Measurements from ENCODE around the gene SPDYE5. TPM values are rescaled to one million over a fixed set of nuclear protein-coding genes. Genes with fewer than 3 reads are reported as not detected.
"Not testable (repeated sequence)": the region's sequence is repeated elsewhere in the genome, so short reads cannot be mapped to it uniquely, and the experiment has no call there.

SPDYE5 gene
- total and polyA plus RNA-seq, 4 donors: 1.2 TPM; not detected in 3

- TF ChIP-seq, protein P1, sequence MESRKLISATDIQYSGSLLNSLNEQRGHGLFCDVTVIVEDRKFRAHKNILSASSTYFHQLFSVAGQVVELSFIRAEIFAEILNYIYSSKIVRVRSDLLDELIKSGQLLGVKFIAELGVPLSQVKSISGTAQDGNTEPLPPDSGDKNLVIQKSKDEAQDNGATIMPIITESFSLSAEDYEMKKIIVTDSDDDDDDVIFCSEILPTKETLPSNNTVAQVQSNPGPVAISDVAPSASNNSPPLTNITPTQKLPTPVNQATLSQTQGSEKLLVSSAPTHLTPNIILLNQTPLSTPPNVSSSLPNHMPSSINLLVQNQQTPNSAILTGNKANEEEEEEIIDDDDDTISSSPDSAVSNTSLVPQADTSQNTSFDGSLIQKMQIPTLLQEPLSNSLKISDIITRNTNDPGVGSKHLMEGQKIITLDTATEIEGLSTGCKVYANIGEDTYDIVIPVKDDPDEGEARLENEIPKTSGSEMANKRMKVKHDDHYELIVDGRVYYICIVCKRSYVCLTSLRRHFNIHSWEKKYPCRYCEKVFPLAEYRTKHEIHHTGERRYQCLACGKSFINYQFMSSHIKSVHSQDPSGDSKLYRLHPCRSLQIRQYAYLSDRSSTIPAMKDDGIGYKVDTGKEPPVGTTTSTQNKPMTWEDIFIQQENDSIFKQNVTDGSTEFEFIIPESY (IDR thresholded peaks at IDR 0.05): peak; percentile 89
These were observed 6.0 kb upstream of the SPDYE5 start, which contains the start of gene POM121C (continued) for GRCh38 chr7:75485979-75486643.

DNA sequence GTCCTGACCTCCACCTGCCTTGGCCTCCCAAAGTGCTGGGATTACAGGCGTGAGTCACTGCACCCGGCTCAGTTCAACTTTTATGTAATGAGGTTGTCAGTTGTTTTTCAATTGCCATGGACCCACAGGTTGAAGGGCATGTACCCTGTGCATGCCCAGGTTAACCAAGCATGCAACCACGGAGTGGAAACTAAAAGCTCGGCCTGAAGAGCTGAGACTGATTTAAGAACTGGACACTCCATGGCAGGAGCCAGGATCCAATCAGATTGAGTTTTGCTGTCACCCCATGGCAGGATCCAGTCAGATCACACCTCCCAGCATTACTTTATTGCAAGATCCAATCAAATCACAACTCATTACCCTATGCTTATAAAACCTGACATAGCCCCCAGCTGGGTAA lies 16.9 kb downstream of the SPDYE5 start:
- 58% methylated on average over 2 of the region's 4 CpGs for WGBS
- not testable (repeated sequence) for H3K4me3 ChIP-seq (ENCODE audit: low read depth in 1 of 3, low read length in 3 of 3)

DNA sequence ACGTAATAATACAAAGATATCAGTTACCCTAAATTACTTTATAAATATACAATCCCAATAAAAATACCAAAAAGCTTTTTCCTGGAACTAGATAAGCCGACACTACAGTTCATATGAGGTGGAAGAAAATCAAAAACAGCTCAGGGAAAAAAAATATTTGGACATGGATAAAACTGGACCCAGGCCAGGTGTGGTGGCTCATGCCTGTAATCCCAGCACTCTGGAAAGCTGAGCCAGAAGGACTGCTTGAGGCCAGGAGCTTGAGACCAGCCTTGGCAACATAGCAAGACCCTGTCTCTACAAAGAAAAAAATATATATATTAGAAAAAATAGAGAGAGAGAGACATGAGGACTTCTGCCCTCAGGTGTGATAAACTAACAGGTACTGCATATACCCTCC lies 26.7 kb downstream of the SPDYE5 start:
- H3K27me3 ChIP-seq (ENCODE audit: control insufficient read depth in 4 of 4, insufficient read depth in 4 of 4, low read length in 3 of 4); H3K9ac ChIP-seq (ENCODE audit: low read depth in 1 of 2, low read length in 2 of 2); DNase-seq (ENCODE audit: low spot score); H3K36me3 ChIP-seq (ENCODE audit: control insufficient read depth in 4 of 4, insufficient read depth in 3 of 4, low read depth in 1 of 4, low read length in 3 of 4); H3K4me3 ChIP-seq (ENCODE audit: low read depth in 1 of 3, low read length in 3 of 3); H3K9me3 ChIP-seq (ENCODE audit: control insufficient read depth in 4 of 4, low read length in 3 of 4); H3K27ac ChIP-seq (ENCODE audit: low read depth in 1 of 2, low read length in 2 of 2); H3K4me1 ChIP-seq (ENCODE audit: control insufficient read depth in 4 of 4, insufficient read depth in 4 of 4, low read length in 3 of 4): not testable (repeated sequence)
- 50% methylated on average over 2 of the region's 2 CpGs for WGBS

More for the DNA sequence above, 16.9 kb downstream of the SPDYE5 start:
- not testable (repeated sequence) for H3K4me1 ChIP-seq (ENCODE audit: control insufficient read depth in 4 of 4, insufficient read depth in 4 of 4, low read length in 3 of 4); DNase-seq (ENCODE audit: low spot score); H3K27me3 ChIP-seq (ENCODE audit: control insufficient read depth in 4 of 4, insufficient read depth in 4 of 4, low read length in 3 of 4); H3K36me3 ChIP-seq (ENCODE audit: control insufficient read depth in 4 of 4, insufficient read depth in 3 of 4, low read depth in 1 of 4, low read length in 3 of 4); H3K9ac ChIP-seq (ENCODE audit: low read depth in 1 of 2, low read length in 2 of 2); H3K27ac ChIP-seq (ENCODE audit: low read depth in 1 of 2, low read length in 2 of 2); H3K9me3 ChIP-seq (ENCODE audit: control insufficient read depth in 4 of 4, low read length in 3 of 4)

GRCh38 chr7:75521727-75522126 lies 29.6 kb downstream of the SPDYE5 start:
- not testable (repeated sequence) for H3K27me3 ChIP-seq (ENCODE audit: control insufficient read depth in 4 of 4, insufficient read depth in 4 of 4, low read length in 3 of 4); H3K27ac ChIP-seq (ENCODE audit: low read depth in 1 of 2, low read length in 2 of 2); H3K9ac ChIP-seq (ENCODE audit: low read depth in 1 of 2, low read length in 2 of 2); H3K4me1 ChIP-seq (ENCODE audit: control insufficient read depth in 4 of 4, insufficient read depth in 4 of 4, low read length in 3 of 4); H3K4me3 ChIP-seq (ENCODE audit: low read depth in 1 of 3, low read length in 3 of 3); DNase-seq (ENCODE audit: low spot score); H3K9me3 ChIP-seq (ENCODE audit: control insufficient read depth in 4 of 4, low read length in 3 of 4)
- peaks cover 3 to 11% (median 8%) of the 10 kb centered on the region in 4 donors for H3K36me3 ChIP-seq (ENCODE audit: control insufficient read depth in 4 of 4, insufficient read depth in 3 of 4, low read depth in 1 of 4, low read length in 3 of 4)

GRCh38 chr7:75527224-75527722 lies 35.2 kb downstream of the SPDYE5 start:
- H3K27ac ChIP-seq (ENCODE audit: low read depth in 1 of 2, low read length in 2 of 2): peak overlapping the region; percentile 88 to 92

GRCh38 chr7:75531359-75531821 lies 39.3 kb downstream of the SPDYE5 start:
- no peaks in the 10 kb centered on the region for H3K27me3 ChIP-seq (ENCODE audit: control insufficient read depth in 4 of 4, insufficient read depth in 4 of 4, low read length in 3 of 4)
- peaks cover 0 to 3% (median 2%) of the 10 kb centered on the region in 4 donors for H3K36me3 ChIP-seq (ENCODE audit: control insufficient read depth in 4 of 4, insufficient read depth in 3 of 4, low read depth in 1 of 4, low read length in 3 of 4)
- no peak for DNase-seq (ENCODE audit: low spot score)
- 75% methylated on average over 6 of the region's 6 CpGs for WGBS
- no peaks in the 10 kb centered on the region for H3K9me3 ChIP-seq (ENCODE audit: control insufficient read depth in 4 of 4, low read length in 3 of 4)
- H3K4me1 ChIP-seq (ENCODE audit: control insufficient read depth in 4 of 4, insufficient read depth in 4 of 4, low read length in 3 of 4): peaks cover 4 to 15% (median 9%) of the 10 kb centered on the region in 4 donors
- no peak overlapping the region for H3K9ac ChIP-seq (ENCODE audit: low read depth in 1 of 2, low read length in 2 of 2)
- no peak overlapping the region for H3K27ac ChIP-seq (ENCODE audit: low read depth in 1 of 2, low read length in 2 of 2)
- H3K4me3 ChIP-seq (ENCODE audit: low read depth in 1 of 3, low read length in 3 of 3): no peak overlapping the region
- TF ChIP-seq RAD21 (IDR thresholded peaks at IDR 0.05) (no peak), GABPA (IDR thresholded peaks at IDR 0.05 in 1 of 2, conservative IDR thresholded peaks at IDR 0.05 in 1 of 2) (no peak), REST (IDR thresholded peaks at IDR 0.05) (no peak), RXRA (IDR thresholded peaks at IDR 0.05) (no peak), JUND (IDR thresholded peaks at IDR 0.05) (no peak)
- TF ChIP-seq, protein P1 (IDR thresholded peaks at IDR 0.05): no peak

More at GRCh38 chr7:75527224-75527722, 35.2 kb downstream of the SPDYE5 start:
- DNase-seq (ENCODE audit: low spot score); H3K9me3 ChIP-seq (ENCODE audit: control insufficient read depth in 4 of 4, low read length in 3 of 4); H3K27me3 ChIP-seq (ENCODE audit: control insufficient read depth in 4 of 4, insufficient read depth in 4 of 4, low read length in 3 of 4): not testable (repeated sequence)
- H3K4me1 ChIP-seq (ENCODE audit: control insufficient read depth in 4 of 4, insufficient read depth in 4 of 4, low read length in 3 of 4): peaks cover 4 to 19% (median 13%) of the 10 kb centered on the region in 4 donors
- WGBS: under 1% methylated on average over 37 of the region's 37 CpGs
- H3K4me3 ChIP-seq (ENCODE audit: low read depth in 1 of 3, low read length in 3 of 3): peak overlapping the region; percentile 85 to 94 (median 94)
- peak overlapping the region; percentile 74 to 76 for H3K9ac ChIP-seq (ENCODE audit: low read depth in 1 of 2, low read length in 2 of 2)
- peaks cover 3 to 11% (median 7%) of the 10 kb centered on the region in 4 donors for H3K36me3 ChIP-seq (ENCODE audit: control insufficient read depth in 4 of 4, insufficient read depth in 3 of 4, low read depth in 1 of 4, low read length in 3 of 4)
